ENCODE measurements around the gene SCGB1A1.

GRCh38 chr11:62411524-62411923 is 7.3 kb upstream of the SCGB1A1 start:
- TF ChIP-seq CTCF (IDR thresholded peaks at IDR 0.05), result no peak
- no peak for TF ChIP-seq POLR2A (IDR thresholded peaks at IDR 0.05)

All from sigmoid colon (tissue), 3 donors.